HT-29 (cell line): ENCODE measurements around the gene DSG3. TPM values are rescaled to one million over a fixed set of nuclear protein-coding genes. Genes with fewer than 3 reads are reported as not detected.
"Not testable (repeated sequence)": the region's sequence is repeated elsewhere in the genome, so short reads cannot be mapped to it uniquely, and the experiment has no call there.

ENCODE experiments used
- DNase-seq: peaks from one replicate; pipeline ENCODE4 v3.0.0-alpha.2; 2015; ENCODE audit warnings: low spot score
- total RNA-seq: library from RNA; depleted of rRNA; stranded (reverse); fragments of >200 nt; shearing (Covaris generic); gene quantifications from 2 replicates; pipeline ENCODE4 v1.2.3, GENCODE V29; 2014

DSG3 gene
- total RNA-seq, 1 experiment from 2014 or later: not detected

DNA sequence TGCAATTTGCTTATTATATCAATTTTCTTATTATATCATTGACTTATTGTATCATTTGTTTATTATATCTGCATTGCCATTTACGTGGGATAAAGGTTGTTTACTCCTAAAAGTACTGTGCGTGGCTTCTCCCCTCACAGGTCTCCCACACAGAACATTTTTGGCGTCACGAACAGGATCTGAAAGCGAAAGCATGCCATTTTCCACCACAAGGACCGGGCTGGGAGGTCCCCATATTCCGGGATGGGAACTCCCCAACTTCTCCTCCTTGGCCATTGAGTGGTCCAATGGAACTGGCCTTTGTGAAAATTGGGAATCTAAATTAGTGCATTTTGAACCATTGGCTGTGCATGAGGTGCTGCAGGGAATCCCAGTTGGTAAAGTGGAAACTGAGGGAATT is 45.6 kb downstream of the DSG3 start:
- no peak for DNase-seq

DNA sequence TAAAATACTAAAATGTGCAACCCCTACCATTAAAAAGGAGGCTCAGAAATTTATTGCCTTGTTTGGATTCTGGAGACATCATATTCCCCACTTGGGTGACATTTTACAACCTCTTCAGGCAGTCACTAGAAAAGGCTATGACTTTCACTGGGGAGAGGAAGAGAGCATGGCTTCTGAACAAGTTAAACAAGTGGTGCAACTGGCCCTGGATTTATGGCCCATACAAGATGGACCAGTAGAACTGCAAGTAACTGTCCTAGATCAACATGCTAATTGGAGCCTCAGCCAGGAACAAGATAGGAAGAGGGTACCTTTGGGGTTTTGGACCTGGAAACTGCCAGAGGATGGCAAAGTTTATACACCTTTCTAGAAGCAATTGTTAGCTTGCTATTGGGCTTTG is 46.4 kb downstream of the DSG3 start:
- DNase-seq: no peak

DNA sequence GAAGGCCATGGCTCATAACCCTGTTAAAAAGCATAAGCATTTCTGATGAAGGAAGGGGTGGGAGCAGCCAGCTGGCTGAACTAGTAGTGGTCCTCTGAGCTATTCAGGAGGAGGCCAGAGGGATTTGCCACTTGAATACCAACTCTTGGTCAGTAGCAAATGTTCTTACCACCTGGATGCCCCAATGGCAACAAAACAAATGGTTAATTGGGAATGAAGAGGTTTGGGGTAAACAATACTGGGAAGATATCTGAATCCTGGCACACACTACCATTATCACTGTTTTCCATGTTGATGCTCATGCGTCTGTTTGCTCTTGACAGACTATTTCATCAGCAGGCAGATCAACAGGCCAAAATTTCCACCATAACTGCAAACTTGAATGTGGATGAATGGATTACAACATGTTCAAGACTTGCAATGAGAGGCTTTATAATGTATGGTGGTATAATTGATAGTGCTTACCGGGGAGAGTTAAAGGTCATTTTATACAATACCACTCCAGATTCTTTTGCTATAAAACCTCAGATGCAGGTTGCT is 47.2 kb downstream of the DSG3 start:
- DNase-seq: not testable (repeated sequence)

DNA sequence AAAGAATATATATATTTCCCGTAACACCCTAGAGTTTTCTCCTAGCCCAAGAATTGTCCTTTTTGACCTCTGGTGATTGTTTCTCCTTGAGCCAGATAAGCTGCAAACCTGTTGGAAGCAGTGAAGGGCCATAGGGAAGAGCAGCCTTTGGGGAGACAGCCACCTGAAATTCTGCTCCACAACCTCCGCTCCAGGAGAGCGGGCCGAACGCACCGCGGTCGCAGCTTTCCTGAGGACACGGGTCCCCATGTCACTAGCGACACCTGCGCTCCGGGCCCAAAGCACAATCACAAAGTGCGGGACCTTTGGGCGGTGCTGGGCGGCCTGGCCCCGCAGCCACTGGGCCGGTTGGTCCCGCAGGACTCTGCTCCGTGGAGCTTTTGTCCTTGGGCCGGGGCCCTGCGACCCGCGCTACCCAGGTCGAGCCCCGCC is 49.9 kb downstream of the DSG3 start:
- DNase-seq: no peak

DNA sequence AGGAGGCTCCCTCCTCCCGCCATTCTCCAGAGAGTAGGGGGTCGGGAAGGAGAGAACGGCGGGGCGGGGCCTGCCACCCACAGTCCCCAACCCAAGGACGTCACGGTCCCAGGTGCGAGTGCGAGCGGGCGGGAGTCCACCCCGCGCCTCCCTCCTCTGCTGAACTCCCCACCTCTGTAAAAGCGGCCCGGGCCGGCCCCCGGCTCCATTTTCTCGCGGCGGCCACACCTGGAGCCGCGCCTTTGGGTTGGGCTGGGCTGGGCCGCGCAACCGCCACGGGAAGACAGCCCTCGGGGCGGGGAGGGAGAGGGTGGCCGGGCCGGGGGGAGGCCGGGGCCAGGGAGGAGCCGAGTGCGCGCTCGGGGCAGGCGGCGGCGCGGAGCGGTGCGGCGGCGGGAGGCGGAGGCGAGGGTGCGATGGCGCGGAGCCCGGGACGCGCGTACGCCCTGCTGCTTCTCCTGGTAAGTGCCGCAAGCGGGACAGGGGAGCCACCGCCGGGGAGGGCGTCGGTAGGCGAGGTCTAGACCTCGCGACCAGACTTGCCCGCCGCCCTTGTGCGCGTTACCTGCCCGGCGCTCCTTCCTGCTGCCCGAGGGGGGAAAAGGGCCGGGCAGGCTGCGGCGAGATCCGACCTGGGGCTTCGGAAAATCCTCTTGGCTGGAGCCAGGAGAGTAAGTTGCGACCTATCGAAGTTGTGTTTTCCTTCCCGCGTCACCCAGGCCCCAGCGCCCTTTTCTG is 50.5 kb downstream of the DSG3 start, which contains the start of gene DSG2:
TSS of gene DSG2 (plus strand) at position 342 of the 738 bp plus-strand sequence. CDS start at position 417, 75 bp downstream.
- DNase-seq: peak; percentile 67

DNA sequence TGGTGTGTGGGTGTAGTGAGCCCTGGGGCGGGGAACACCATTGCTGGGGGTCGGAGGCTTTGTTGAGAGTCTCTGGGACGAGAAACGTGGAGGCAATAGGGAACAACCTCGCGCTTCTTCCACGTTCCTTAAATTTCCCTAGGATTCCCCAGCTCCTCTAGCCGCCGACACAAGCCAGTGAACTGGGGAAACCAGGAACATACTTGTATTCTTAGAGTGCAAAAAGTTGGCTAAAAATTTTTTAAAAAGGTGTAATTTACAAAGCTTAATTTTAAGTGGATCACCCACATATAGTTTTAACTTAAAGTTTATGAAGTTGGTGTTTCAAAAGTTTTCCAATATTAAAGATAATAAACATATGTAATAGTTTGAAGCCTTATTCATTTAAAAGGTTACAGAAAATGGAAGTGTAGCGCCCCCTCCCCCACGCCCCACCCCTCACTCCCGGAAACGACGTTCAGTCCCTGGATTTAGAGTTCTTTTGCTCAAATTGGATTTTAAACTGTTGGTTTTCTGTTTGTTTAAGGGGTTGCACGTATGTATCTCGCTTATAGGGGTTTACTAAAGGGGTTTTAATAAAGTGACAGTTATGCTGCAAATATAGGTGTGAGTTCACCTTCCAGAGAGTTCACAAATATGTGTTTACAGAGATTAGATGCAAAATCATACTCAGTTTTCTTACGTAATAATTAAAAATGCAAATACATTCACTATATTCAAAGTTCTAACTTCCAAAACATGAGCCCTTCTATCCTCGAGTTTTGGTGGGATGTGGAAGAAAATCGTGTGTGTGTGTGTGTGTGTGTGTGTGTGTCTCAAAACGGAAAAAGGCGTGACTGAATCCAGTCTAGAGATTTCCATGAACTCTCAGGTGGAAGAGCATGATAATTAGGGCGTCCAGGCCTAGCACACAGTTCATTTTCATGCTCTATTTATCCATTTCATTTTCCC is 51.3 kb downstream of the DSG3 start:
- DNase-seq: peak; percentile 50

DNA sequence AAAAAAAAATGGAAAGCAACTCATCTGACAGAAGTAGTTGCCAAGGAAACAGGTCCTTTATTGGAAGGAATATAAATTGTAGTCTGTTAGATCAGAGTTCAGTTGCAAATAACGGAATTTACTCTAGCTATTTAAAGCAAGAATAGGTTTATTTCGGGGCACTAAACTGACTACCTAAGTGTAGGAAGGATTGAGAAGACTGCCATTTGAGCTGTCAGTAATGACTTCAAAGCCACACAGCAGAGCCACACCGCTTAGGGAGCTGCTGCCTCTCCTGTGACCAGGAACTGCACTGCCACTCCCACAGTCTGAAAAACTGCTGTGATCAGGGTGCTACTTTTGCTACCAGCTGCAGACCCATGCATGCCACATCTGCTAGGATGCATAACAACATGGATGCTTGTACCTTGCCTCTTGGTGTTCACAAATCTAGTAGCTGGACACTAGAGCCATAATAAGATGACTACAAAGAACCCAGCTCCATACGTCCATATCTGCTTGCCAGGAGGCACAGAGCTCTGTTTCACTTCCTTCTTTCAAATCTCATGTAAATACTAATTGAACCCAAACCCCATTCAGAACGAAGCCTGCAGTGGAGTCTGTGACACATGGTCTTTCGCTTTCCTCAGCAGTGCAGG is 52.6 kb downstream of the DSG3 start:
- DNase-seq: no peak

DNA sequence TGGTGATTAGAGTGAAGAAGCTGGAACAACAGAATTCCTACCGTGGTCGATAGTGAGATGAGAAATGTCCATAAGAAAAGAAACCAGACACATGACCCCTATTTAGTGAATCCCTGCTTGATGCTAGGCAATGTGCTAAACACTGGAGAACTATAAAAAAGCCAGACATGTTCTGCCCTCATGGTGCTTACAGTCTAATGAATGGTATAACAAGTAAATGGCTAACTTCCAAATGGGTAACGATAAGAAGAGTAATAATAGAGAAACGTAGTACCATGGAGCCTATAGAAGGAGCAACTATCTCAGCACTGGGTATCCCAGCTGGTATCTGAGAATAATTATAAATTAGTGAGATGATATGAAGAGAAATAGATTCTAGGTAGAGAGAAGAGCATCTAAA is 55.5 kb downstream of the DSG3 start:
- no peak for DNase-seq

DNA sequence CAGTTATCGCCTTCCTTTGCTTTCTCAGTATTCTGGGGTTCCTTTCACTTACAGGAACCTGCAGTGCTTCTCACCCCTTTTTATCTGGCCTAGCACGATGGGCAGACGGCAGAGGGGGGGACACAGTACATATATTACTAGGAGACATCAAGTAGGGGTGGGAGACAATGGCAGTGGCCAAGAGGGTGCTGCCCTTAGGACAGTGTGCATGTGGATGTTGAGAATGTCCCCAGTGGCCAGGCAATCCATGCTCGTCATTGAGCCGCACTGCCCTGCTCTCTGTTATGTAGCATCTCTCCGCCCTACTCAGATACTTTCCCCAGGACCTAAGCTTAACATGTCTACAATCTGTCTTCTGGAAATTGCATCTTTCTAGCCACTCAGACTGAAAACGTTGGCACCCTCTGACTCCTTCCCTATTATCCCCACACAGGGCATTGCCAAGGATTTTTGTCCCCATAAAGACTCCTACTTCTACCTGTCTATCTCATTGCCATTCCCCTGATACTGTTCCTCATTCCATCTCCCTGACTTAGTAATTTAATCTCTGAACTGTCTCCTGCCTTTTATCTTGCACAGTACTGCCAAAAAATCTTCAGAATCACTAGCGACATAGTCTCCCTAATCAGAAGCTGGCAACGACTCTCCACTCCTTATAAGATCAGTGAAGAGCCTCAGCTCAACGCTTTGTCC is 57.1 kb downstream of the DSG3 start:
- no peak for DNase-seq

DNA sequence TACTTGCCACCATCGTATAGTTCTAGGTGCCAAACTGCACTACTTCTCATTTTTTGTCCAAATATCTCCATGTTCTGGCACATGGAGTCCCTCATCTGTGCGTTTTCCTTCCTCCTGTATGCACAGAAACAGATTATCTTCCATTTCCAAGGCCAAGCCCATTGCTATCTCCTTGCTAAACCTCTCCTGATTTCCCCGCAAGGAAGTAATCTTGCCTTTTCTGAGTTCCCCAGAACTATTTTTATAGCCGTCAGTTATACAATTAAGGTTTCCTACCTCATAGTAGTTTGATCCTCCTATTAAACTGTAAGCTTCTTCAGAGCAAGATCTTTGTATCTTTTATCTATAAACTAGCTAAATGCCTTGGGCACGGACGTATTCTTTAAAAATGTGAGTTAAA is 57.6 kb downstream of the DSG3 start:
- DNase-seq: no peak

DNA sequence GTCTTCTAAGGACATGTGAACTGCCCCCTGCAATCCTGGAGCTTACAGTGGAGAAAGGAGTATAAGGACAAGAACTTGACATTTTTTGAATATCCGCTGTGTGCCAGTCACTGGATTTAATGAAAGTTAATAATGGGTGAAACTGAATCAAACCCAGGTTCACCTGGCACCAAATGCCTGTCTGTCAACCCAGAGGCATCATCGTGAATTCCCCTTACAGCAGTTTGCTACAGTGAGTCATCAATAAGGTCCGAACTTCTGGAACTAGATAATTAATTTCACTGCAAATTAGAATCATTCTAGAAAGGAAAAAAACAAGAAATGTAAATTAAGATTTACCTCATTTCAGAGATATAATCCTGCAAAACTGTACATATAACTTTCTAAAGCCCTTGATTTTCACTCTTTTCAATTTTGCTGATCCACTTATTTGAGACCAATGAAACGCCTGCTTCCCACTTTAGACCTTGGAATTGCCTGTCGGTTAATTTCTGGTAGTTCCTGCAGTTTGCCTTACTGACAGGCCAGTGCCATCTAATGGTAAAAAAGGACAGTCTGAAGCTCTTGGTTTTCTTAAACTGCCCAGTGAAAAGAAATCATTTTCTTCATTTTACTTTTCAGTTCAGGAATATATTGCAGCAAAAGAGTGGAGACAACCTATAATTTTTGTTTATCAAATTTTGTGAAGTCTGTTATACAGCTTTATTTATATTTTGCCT is 58.6 kb downstream of the DSG3 start:
- DNase-seq: peak; percentile 35

DNA sequence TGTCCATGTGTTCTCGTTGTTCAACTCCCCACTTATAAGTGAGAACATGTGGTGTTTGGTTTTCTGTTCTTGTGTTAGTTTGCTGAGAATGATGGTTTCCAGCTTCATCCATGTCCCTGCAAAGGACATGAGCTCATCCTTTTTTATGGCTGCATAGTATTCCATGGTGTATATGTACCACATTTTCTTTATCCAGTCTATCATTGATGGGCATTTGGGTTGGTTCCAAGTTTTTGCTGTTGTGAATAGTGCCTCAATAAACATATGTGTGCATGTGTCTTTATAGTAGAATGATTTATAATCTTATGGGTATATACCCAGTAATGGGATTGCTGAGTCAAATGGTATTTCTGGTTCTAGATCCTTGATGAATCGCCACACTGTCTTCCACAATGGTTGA is 59.6 kb downstream of the DSG3 start:
- DNase-seq: not testable (repeated sequence)

DNA sequence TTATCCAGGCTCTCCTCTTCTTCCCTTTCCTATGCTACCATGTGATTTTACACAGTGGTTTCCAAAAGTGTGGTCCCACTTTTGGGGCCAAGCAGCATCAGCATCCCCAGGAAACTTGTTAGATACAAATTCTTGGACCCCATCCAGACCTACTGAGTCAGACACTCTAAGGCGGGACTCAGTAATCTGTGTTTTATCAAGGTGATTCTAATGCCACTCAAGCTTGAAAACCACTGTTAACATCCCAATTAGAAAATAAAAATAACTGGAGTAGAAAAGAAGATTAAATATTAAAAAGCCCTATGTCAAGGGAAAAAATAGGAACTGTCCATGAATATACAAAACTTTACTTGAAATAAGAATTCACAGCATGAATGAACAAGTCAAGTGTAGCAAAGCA is 61.2 kb downstream of the DSG3 start:
- DNase-seq: no peak

DNA sequence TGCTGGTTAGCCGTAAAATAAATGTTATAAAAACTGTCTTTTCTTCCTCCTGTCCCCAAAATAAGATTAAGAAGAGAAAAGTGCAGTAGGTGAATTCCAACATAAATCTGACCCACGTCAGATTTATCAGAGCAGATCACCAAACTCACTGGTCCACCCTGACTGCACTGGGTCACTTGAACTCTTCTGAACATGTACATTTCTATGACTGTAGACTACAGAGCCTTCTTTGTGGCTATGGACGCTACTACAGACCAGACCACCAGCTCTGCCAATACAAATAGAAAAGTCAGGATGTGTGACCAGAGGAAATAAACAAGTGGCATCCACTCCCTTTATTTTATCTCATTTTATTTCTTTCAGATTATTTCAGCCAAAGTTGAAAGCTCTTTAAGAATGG is 62.0 kb downstream of the DSG3 start:
- DNase-seq: no peak

DNA sequence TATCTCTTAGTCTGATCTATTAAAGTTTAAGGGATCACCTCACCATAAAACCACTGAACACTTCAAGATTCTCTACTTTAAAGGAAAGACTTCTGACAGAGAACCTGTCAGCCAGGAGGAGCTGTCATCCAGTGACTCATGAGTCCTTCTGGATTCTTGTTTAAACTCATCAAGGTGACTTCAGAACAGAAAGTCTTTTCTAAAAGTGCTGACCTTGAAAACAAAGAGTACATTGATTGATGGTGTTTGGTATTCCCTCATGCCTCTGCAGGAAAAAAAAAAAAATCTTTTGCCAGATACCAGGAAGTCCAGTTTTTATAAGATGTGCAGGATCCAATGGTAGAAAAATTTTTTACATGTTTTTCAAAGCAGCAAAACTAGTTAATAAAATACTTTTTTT is 62.8 kb downstream of the DSG3 start:
- peak; percentile 39 for DNase-seq

DNA sequence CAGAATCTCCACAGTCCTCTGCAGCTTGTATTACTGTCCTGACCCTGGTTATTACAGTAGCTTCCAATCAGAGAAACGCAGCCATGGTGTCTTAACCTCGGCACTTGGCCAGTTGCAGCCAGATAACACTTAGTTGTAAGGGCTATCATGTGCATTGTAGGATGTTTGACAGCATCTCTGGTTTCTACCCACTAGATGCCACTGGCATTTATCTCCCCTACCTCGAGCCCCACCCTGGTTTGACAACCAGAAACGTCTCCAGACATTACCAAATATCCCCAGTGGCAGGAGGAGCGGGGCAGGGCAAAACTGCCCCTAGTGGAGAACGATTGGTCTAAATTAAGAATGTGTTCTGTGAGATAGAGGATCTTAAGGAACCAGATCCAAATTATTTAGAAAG is 63.6 kb downstream of the DSG3 start:
- DNase-seq: no peak

DNA sequence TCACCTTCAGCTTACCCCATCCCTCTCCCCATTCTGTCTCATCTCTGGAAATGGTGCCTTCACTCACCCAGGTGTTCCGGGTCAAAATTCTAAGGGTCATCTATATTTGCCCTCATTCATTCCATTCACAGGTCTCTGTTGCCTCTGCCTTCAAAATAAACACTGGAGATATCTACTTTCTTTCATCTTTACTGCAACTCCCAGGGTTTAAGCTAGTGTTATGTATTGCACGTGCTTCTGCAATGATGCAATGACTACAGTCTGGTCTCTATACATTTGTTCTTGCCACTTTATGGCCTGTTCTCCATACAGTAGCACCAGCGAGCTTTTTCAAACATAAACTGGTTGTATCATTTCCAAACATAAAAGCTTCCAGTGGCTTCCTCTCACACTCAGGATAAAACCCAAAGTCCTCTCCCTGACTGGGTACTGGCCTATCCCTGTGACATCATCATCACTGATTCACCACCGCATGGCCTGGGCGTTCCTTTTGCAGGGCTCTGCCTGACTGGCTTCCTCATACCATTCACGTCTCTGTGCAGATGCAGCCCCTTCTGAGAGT is 64.7 kb downstream of the DSG3 start:
- peak; percentile 70 for DNase-seq

DNA sequence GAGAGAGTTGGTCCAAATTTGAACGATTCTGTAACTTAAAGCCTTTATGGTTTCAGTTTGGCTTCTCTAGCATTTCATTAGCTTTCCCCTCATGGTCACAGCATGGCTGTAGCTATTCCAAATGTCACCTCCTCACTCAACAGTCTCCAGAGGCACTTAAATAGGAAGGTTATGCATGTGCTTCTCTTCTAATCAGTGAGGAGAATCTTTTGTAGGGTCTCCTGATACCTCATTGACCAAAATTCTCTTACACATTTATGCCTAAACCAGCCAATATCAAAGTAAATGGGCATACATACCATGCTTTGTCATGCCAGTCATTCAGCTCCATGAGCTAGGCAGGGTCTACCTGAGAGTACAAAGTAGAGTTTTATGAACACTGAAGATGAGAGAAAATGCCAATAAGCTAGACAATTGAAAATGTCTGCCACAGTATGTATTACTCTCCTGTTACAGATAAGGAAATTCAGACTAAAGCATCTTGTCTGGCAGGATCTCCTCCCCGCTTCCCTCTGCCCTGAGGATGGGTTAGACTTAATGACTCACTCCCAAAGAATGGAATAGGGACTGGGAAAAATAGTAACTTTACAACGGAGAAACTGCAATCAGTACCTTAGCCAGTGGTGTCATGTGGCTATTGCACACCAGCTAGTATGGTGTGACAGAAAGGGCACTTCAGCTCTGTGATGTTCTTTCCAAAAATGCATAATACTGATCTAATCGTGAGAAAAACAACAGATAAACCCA is 65.8 kb downstream of the DSG3 start:
- DNase-seq: peak; percentile 45

DNA sequence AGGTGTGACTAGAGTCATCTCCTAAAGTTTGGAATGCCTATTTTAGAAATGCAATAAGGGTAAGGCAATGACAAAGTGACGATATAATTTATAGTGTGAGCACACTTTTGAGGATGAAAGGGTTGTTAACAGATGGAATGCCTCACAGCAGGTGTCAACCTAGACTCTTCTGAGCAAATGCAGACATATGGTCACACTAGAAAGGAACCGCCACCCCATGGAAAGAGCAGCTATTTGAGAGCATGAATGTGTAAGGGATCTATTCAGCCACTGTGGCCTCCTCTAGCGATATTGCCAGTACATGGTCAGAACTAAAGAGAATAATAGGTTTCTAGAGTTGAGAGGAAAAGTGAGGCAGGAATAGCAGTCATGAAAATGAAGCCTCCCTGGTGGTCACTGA is 68.9 kb downstream of the DSG3 start:
- no peak for DNase-seq
